GM18499 (cell line): ENCODE data around the gene CLDN34.

Experiments used
- ATAC-seq: cut with Tn5 transposase; IDR thresholded peaks from one replicate; pipeline ENCODE4 v1.9.1; 2021; ENCODE audit warnings: moderate number of reproducible peaks; ENCODE audit not compliant: insufficient read depth, unreplicated experiment

Gene CLDN34

DNA sequence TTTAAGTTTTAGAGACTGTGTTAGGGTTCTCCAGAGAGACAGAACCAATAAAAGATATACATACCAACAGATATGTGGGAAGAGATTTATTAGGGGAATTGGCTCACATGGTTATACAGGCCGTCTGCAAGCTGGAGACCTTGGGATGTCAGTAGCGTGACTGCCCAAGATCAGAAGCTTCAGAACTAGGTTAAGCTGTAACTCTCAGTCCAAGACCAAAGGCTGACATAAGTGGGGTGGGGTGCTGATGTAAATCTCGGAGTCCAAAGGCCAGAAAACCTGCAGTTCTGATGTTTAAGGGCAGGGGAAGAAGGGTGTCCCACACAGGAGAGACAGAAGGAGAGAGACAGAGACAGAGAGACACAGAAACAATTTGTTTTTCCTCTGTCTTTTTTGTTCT lies 10.5 kb downstream of the CLDN34 start:
- ATAC-seq, result no peak

DNA sequence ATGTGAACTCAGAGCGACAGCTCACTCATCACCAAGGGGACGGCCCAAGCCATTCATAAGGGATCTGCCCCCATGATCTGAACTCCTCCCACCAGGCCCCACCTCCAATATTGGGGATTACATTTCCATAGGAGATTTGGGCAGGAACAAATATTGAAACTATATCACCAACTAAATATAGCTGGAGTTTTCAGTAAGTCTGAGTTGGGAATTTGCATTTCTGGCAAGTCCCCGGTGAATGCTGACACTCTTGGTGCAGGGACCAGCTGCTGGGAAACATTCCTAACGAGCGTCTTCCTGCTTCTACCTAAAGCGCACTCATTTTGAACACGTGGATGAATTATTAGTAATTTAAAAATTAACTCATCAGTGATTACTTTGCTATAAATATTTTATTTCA lies 13.2 kb downstream of the CLDN34 start:
- ATAC-seq, result no peak

GRCh38 chrX:9980927-9981326 lies 13.8 kb downstream of the CLDN34 start:
- ATAC-seq, result no peak

DNA sequence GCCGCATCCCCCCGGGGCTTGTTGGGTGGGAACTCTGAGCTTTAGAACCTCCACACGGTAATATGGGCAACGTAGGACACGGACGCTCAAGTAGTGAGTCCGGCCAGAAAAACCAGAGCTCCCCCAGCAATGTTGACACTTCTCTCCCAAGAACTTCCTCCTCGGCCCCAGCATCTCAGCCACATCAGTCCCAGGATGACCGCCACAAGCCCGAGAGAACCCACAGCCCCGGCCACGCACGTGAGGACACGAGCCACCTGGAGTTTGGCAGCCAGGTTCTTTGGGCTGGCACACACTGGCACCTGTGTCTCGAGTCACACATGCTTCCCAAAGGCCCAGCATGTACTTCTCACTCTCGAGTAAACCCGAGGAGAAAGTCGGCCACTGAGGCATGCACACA lies 16.3 kb downstream of the CLDN34 start:
- no peak for ATAC-seq

DNA sequence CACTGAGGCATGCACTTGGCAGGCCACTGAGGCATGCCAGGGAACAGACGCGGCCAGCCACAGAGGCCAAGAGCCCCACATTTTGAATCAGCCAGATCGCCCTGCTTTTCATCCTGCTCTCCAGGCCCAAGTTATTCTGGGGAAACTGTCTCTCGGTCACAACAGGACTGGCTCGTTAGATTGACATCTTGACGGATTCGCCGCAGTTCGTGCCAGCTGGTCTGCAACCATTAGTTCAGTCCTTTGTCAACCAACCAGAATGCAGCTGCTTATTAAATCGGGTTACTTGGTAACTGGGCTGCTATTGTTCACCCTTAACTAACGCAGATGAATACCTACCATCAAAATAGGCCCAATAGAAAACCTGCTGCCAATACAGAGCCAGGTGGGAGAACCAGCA lies 16.7 kb downstream of the CLDN34 start:
- no peak for ATAC-seq

GRCh38 chrX:9988762-9989161 lies 21.6 kb downstream of the CLDN34 start:
- no peak for ATAC-seq

DNA sequence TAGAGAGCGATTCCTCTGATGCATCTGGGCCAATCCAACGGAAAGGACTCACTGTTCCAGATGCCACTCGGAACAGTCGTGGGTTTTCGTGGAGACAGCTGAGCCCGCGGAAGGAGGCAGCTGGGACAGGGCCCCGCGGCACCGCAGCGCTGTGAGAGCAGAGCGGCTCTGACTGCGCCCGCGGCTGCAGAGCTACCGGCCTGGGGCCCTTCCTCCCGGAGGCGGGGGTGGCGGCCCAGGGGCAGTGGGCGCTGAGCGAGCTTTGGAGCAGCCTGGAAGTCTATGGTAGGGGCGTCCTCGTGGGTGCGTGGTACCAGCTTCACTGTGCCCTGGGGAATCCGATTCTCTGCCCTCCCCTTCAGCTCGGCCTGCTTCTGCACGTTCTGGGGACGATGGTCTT lies 24.9 kb downstream of the CLDN34 start:
- ATAC-seq, result no peak

GRCh38 chrX:9992724-9993123 lies 25.6 kb downstream of the CLDN34 start:
- no peak for ATAC-seq

- ATAC-seq, result no peak
These were observed 28.7 kb downstream of the CLDN34 start for GRCh38 chrX:9995855-9996339.

GRCh38 chrX:9997041-9997440 lies 29.9 kb downstream of the CLDN34 start:
- no peak for ATAC-seq

DNA sequence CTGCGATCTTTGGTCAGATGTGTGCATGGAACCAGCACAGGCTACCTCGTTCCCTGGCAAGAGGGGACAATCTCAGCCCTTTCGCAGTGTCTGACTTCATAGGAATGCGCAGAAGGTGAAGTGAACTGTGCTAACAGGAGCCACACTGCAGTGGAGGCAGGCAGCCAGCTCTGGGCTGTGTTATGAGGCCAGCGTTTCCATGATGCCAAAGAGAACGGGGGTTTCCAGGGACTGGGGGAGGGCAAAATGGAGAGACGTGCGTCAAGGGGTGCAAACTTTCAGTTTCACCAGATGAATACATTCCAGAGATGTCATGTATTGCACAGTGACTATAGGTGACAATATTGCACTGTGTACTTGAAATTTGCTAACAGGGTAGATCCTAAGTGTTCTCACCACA lies 30.4 kb downstream of the CLDN34 start:
- no peak for ATAC-seq

- no peak for ATAC-seq
These were observed 34.3 kb downstream of the CLDN34 start for GRCh38 chrX:10001496-10001895.

GRCh38 chrX:10004832-10005475 lies 37.8 kb downstream of the CLDN34 start:
- no peak for ATAC-seq

GRCh38 chrX:10006086-10006485 lies 38.9 kb downstream of the CLDN34 start:
- no peak for ATAC-seq

GRCh38 chrX:10006770-10007169 lies 39.6 kb downstream of the CLDN34 start:
- no peak for ATAC-seq

GRCh38 chrX:10007621-10008020 lies 40.5 kb downstream of the CLDN34 start:
- ATAC-seq, result no peak

GRCh38 chrX:10008483-10009056 lies 41.4 kb downstream of the CLDN34 start:
- no peak for ATAC-seq

GRCh38 chrX:10009741-10010140 lies 42.6 kb downstream of the CLDN34 start:
- no peak for ATAC-seq

DNA sequence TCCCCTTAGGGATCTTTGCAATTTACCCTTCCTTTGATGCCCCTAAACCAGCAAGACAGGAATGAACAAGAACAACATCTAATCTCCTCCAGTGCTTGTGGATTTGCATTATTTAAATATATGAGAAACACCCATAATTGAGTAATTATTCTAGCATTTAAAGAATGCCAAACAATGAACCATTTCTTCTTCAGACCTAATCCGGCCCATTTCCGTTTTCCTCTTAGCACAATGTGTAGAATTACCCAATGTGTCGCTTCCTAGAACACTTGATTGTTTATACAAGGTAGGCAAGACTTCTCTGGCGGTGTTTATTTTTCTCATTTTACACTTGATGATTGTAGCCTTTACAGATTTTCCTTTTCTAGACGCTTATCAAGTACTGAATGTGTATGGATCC lies 43.5 kb downstream of the CLDN34 start:
- ATAC-seq, result no peak

- no peak for ATAC-seq
These were observed 44.2 kb downstream of the CLDN34 start for GRCh38 chrX:10011261-10011931.

DNA sequence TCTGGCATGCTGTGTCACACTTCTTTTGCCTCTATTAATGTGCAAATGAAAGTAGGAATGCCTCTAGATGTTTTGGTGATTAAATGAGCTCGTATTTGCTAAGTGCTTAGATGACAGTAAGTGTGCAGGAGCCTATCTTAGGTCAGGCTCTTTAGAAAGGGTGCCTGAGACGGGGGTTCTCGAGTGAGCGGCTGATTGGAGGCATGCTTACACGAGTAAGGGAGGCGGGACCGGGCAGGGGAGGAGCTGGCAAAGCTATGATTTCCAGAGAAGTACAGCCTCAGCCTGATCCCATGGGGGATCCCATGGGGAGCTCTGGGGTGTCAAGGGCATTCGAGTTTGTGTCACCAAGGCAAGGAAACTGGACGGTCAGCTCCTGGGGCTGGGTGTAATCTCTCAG lies 44.8 kb downstream of the CLDN34 start:
- no peak for ATAC-seq
